Fibroblast of the aortic adventitia (primary cell): ENCODE measurements around the gene DPP6. TPM values are rescaled to one million over a fixed set of nuclear protein-coding genes. Genes with fewer than 3 reads are reported as not detected.

Experiments used
- DNase-seq: peaks from one replicate; pipeline ENCODE4 v3.0.0-alpha.2; 2010; ENCODE audit warnings: low read depth
- H3K4me3 ChIP-seq: 2 replicates; pipeline ENCODE4 v1.5.1; 2011; ENCODE audit warnings: low read depth, mild to moderate bottlenecking, control low read depth, low read length, moderate library complexity
- CTCF ChIP-seq: IDR thresholded peaks from 2 replicates; pipeline ENCODE4 v1.5.1; 2011; ENCODE audit warnings: mild to moderate bottlenecking, low read length, control low read depth, inconsistent platforms; ENCODE audit not compliant: insufficient read depth
- total RNA-seq: library from RNA; depleted of rRNA; stranded (reverse); fragments of >200 nt; gene quantifications from 2 replicates; pipeline ENCODE4 v1.2.3, GENCODE V29; 2012; ENCODE audit warnings: low replicate concordance

DPP6 gene
- total RNA-seq, 1 donor: not detected

GRCh38 chr7:154171422-154171821, 119.2 kb downstream of the DPP6 start:
- no peak for DNase-seq

GRCh38 chr7:154172236-154172635, 120.0 kb downstream of the DPP6 start:
- TF ChIP-seq CTCF: no peak
- DNase-seq: no peak
- H3K4me3 ChIP-seq: no peak overlapping the region

More at GRCh38 chr7:154171422-154171821, 119.2 kb downstream of the DPP6 start:
- no peak for TF ChIP-seq CTCF
- no peak overlapping the region for H3K4me3 ChIP-seq

- TF ChIP-seq CTCF: no peak
- DNase-seq: no peak
- no peak overlapping the region for H3K4me3 ChIP-seq
Observed at GRCh38 chr7:154177584-154177983, 125.4 kb downstream of the DPP6 start.

GRCh38 chr7:154178895-154179294, 126.7 kb downstream of the DPP6 start:
- no peak for TF ChIP-seq CTCF
- no peak for DNase-seq
- no peak overlapping the region for H3K4me3 ChIP-seq

- no peak for DNase-seq
- no peak overlapping the region for H3K4me3 ChIP-seq
- TF ChIP-seq CTCF: no peak
Observed at GRCh38 chr7:154183482-154183881, 131.3 kb downstream of the DPP6 start.

- DNase-seq: no peak
- no peak for TF ChIP-seq CTCF
- H3K4me3 ChIP-seq: no peak overlapping the region
Observed at GRCh38 chr7:154183946-154184345, 131.7 kb downstream of the DPP6 start.

GRCh38 chr7:154186811-154187210, 134.6 kb downstream of the DPP6 start:
- TF ChIP-seq CTCF: no peak
- DNase-seq: no peak
- no peak overlapping the region for H3K4me3 ChIP-seq
